Tibial nerve (tissue), 4 donors: ENCODE results near the gene OTOP2. TPM values are rescaled to one million over a fixed set of nuclear protein-coding genes. Genes with fewer than 3 reads are reported as not detected.
"Not testable (repeated sequence)": the region's sequence is repeated elsewhere in the genome, so short reads cannot be mapped to it uniquely, and the experiment has no call there.

Source experiments
- DNase-seq, 2 donors: peaks; one replicate each; pipeline ENCODE4 v3.0.0-alpha.2; 2019; ENCODE audit warnings: low spot score in 2 of 2
- H3K27ac ChIP-seq, 4 donors: fragments of 200-600 bp; sonication (generic) in 3 of 4; one replicate each; pipeline ENCODE4 v1.5.1; 2017 to 2019; ENCODE audit warnings: mild to moderate bottlenecking in 1 of 4
- H3K27me3 ChIP-seq, 2 donors: fragments of 200-600 bp; sonication (generic) in 1 of 2; one replicate each; pipeline versions ENCODE4 v1.5.1 to v1.6.0; 2017 to 2019
- H3K36me3 ChIP-seq, 3 donors: fragments of 200-600 bp; sonication (generic); one replicate each; pipeline ENCODE4 v1.5.1; 2018 to 2019
- H3K4me1 ChIP-seq, 4 donors: fragments of 200-600 bp; sonication (generic) in 3 of 4; one replicate each; pipeline ENCODE4 v1.5.1; 2017 to 2019
- H3K4me3 ChIP-seq, 4 donors: fragments of 200-600 bp; sonication (generic) in 3 of 4; one replicate each; pipeline ENCODE4 v1.5.1; 2017 to 2019; ENCODE audit warnings: mild to moderate bottlenecking in 1 of 4, moderate library complexity in 1 of 4
- H3K9me3 ChIP-seq, 4 donors: fragments of 200-600 bp; sonication (generic) in 3 of 4; one replicate each; pipeline ENCODE4 v1.5.1; 2017 to 2019
- EP300 ChIP-seq, 2 donors: sonication (generic); formaldehyde crosslinking; IDR thresholded peaks; one replicate each; pipeline ENCODE4 v1.6.1; 2017; ENCODE audit warnings: antibody characterized with exemption in 2 of 2, mild to moderate bottlenecking in 1 of 2
- POLR2A ChIP-seq, 2 donors: fragments of 450-650 bp; IDR thresholded peaks; one replicate each; pipeline ENCODE4 v1.6.1; 2017; ENCODE audit warnings: antibody characterized with exemption in 2 of 2, mild to moderate bottlenecking in 2 of 2, moderate library complexity in 2 of 2
- WGBS, 2 donors: methylation state at CpG; one replicate each; pipeline ENCODE4 v1.1.5; 2018; 5-methylcytosine and 5-hydroxymethylcytosine counted together
- total RNA-seq, 4 donors: library from RNA; depleted of rRNA; stranded (reverse); fragments of >200 nt; gene quantifications; one replicate each; pipeline ENCODE4 v1.1.0, GENCODE V29; 2016
- TF ChIP-seq, protein P1 (sequence below), 5 experiments: fragments of 200-600 bp in 3 of 5; fragments of 450-650 bp in 2 of 5; sonication (generic) in 3 of 5; IDR thresholded peaks; one replicate each; pipeline ENCODE4 v1.5.1; 2016 to 2019; ENCODE audit warnings: antibody characterized with exemption in 5 of 5, mild to moderate bottlenecking in 3 of 5, moderate library complexity in 2 of 5

Gene OTOP2
- total RNA-seq, 4 donors from 2014 or later = not detected

DNA sequence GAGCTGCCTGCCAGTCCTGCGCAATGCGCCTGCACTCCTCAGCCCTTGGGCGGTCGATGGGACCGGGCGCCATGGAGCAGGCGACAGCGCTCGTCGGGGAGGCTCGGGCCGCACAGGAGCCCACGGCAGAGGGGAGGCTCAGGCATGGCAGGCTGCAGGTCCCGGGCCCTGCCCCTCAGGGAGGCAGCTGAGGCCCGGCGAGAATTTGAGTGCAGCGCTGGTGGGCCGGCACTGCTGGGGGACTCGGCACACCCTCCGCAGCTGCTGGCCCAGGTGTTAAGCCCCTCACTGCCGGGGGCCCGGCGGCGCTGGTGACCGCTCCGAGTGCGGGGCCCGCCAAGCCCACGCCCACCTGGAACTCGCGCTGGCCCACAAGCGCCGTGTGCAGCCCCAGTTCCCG is 17.1 kb upstream of the OTOP2 start:
- Histone ChIP-seq H3K4me1 (no peaks in the 10 kb centered on the region), H3K4me3 (no peak overlapping the region), H3K9me3 (no peaks in the 10 kb centered on the region), H3K27me3 (peaks cover 0 to 28% of the 10 kb centered on the region in 2 donors), H3K36me3 (no peaks in the 10 kb centered on the region), H3K27ac (no peak overlapping the region)
- DNase-seq = no peak
- WGBS, 2 donors = 91 to 95% methylated on average over 15 to 33 of the region's 34 CpGs
- TF ChIP-seq, protein P1, sequence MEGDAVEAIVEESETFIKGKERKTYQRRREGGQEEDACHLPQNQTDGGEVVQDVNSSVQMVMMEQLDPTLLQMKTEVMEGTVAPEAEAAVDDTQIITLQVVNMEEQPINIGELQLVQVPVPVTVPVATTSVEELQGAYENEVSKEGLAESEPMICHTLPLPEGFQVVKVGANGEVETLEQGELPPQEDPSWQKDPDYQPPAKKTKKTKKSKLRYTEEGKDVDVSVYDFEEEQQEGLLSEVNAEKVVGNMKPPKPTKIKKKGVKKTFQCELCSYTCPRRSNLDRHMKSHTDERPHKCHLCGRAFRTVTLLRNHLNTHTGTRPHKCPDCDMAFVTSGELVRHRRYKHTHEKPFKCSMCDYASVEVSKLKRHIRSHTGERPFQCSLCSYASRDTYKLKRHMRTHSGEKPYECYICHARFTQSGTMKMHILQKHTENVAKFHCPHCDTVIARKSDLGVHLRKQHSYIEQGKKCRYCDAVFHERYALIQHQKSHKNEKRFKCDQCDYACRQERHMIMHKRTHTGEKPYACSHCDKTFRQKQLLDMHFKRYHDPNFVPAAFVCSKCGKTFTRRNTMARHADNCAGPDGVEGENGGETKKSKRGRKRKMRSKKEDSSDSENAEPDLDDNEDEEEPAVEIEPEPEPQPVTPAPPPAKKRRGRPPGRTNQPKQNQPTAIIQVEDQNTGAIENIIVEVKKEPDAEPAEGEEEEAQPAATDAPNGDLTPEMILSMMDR (IDR thresholded peaks at IDR 0.05) = no peak
- TF ChIP-seq POLR2A (IDR thresholded peaks at IDR 0.05) (no peak), EP300 (IDR thresholded peaks at IDR 0.05) (no peak)

DNA sequence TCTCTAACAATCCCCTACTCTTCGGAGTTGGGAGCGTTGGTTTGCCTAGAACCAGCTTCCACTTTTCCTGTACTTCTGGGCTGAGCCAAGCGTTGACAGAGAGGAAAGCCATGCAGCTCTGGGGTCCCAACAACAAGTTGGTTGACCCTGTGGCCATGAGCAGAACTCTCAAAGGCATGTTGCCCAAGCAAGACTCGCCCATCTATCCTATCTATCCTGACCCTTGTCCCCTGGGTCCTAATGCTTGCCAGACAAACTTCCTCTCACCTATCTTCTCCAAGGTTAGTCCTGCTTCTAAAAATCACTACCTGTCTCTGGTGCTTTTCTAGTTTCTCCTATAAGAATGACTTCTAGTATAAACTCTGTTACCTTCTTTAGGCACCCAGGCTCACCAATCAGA is 15.0 kb upstream of the OTOP2 start:
- H3K4me1 ChIP-seq, H3K36me3 ChIP-seq, H3K4me3 ChIP-seq, H3K27ac ChIP-seq, H3K9me3 ChIP-seq, DNase-seq: not testable (repeated sequence)
- peaks cover 0 to 11% of the 10 kb centered on the region in 2 donors for H3K27me3 ChIP-seq
- WGBS, 2 donors = 67 to 69% methylated on average over 4 of the region's 4 CpGs

DNA sequence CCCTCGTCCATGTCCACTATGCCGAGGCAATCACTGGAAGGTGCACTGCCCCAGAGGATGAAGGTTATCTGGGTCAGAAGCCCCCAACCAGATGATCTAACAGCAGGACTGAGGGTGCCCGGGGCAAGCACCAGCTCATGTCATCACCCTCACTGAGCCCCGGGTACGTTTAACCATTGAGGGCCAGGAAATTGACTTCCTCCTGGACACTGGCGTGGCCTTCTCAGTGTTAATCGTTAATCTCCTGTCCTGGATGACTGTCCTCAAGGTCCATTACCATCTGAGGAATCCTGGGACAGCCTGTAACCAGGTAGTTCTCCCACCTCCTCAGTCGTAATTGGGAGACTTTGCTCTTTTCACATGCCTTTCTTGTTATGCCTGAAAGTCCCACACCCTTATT is 12.7 kb upstream of the OTOP2 start:
- DNase-seq, H3K4me3 ChIP-seq, H3K27ac ChIP-seq, H3K36me3 ChIP-seq, H3K9me3 ChIP-seq, H3K4me1 ChIP-seq: not testable (repeated sequence)
- H3K27me3 ChIP-seq = peaks cover 0 to 15% of the 10 kb centered on the region in 2 donors
- WGBS, 2 donors = 67 to 71% methylated on average over 8 of the region's 8 CpGs

DNA sequence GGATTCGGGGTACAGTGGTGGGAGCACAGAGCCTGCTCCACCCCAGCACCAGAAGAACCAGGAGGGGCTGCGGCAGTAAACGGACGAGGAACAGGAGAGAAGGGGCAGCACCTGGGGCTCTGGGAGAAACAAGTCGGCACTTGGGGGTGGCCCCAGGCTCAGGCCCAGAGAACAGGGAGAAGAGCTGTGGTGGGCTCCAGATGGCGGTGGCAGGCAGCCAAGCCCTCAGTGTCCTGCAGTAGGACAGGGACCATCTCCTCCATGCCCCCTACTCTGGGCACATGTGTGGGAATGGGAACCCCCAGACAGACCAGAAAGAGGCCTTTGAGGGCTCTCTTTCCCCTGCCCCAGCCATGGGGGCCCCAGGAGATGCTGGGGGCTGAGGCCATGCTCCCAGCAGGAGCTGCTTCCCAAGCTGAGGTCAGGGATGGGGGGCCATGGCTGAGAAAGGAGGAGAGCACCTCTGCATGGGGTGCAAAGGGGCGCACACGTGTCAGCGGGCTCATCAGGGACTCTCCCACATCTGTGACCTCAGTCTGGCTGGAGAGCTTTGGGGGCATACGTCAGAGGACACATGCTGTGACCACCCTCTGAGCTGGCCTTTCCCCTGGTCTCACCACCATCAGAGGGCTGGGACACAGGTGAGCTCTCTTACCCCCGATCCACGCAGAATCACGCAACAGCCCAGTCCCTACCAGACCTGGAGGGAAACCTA is 7.8 kb upstream of the OTOP2 start:
- WGBS, 2 donors = 82 to 84% methylated on average over 13 of the region's 13 CpGs
- H3K4me3 ChIP-seq = no peak overlapping the region
- no peaks in the 10 kb centered on the region for H3K36me3 ChIP-seq
- DNase-seq = no peak
- peaks cover 0 to 15% (median 2%) of the 10 kb centered on the region in 4 donors for H3K4me1 ChIP-seq
- no peak overlapping the region for H3K27ac ChIP-seq
- H3K27me3 ChIP-seq = peaks cover 0 to 59% of the 10 kb centered on the region in 2 donors
- no peak for TF ChIP-seq EP300 (IDR thresholded peaks at IDR 0.05)
- TF ChIP-seq, protein P1 (IDR thresholded peaks at IDR 0.05) = no peak
- no peaks in the 10 kb centered on the region for H3K9me3 ChIP-seq

DNA sequence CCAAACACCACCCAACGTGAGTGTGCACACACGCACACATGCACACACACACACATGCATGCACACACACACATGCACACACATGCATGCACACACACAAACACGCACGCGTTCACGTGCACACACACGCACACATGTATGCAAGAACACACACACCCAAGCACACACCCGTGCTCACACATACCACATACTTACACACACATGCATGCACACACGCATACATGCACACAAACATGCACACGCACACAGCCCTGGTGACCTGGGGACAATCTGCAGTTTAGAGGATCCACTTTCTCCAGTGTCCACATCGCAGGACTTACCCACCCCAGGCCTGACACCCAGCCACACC is 7.2 kb upstream of the OTOP2 start:
- TF ChIP-seq, protein P1 (IDR thresholded peaks at IDR 0.05) = no peak
- TF ChIP-seq EP300 (IDR thresholded peaks at IDR 0.05) = no peak
- no peak for TF ChIP-seq POLR2A (IDR thresholded peaks at IDR 0.05)
- H3K36me3 ChIP-seq = no peaks in the 10 kb centered on the region
- H3K4me1 ChIP-seq = peaks cover 0 to 21% (median 3%) of the 10 kb centered on the region in 4 donors
- 91% methylated on average over 11 of the region's 11 CpGs for WGBS, 2 donors
- H3K27ac ChIP-seq = no peak overlapping the region
- H3K4me3 ChIP-seq = no peak overlapping the region
- H3K27me3 ChIP-seq = peaks cover 0 to 65% of the 10 kb centered on the region in 2 donors
- no peak for DNase-seq
- no peaks in the 10 kb centered on the region for H3K9me3 ChIP-seq

DNA sequence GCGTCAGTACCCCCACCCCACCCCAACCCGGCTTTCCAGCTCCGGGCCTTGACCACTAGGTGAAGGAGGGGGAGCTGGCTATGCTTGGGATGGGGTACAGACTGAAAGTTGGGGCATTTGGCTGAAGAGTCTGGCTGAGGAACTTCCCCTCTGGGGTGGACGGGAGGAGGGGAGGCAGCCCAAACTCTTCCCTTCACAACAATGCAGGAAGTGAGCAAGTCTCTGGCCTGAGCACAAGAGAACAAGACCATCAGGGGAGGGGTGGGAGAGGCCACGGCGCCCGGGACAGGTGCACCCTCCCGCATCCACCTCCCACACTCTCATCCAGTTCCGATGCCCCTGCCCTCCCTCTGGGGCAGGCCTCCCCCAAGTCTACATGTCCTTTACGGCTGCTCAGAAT is 6.6 kb upstream of the OTOP2 start:
- H3K36me3 ChIP-seq = no peaks in the 10 kb centered on the region
- no peak overlapping the region for H3K27ac ChIP-seq
- H3K4me1 ChIP-seq = peaks cover 0 to 27% (median 3%) of the 10 kb centered on the region in 4 donors
- TF ChIP-seq, protein P1 (IDR thresholded peaks at IDR 0.05) = no peak
- TF ChIP-seq POLR2A (IDR thresholded peaks at IDR 0.05) (no peak), EP300 (IDR thresholded peaks at IDR 0.05) (no peak)
- H3K4me3 ChIP-seq = no peak overlapping the region
- peaks cover 0 to 71% of the 10 kb centered on the region in 2 donors for H3K27me3 ChIP-seq
- DNase-seq = no peak
- WGBS, 2 donors = 58 to 61% methylated on average over 10 of the region's 10 CpGs
- H3K9me3 ChIP-seq = no peaks in the 10 kb centered on the region
